HG02623 (cell line): ENCODE data around the gene FOXP4.

Experiments
- ATAC-seq: cut with Tn5 transposase; IDR thresholded peaks from one replicate; pipeline ENCODE4 v1.9.1; 2021; ENCODE audit warnings: moderate library complexity; ENCODE audit not compliant: unreplicated experiment

Gene FOXP4

GRCh38 chr6:41561931-41562911 is 16.0 kb downstream of the FOXP4 start:
- ATAC-seq = no peak

- ATAC-seq = no peak
Measured at GRCh38 chr6:41563060-41563776, 17.0 kb downstream of the FOXP4 start.

- ATAC-seq = no peak
Measured at GRCh38 chr6:41564448-41565142, 18.4 kb downstream of the FOXP4 start.

- no peak for ATAC-seq
Measured at GRCh38 chr6:41565701-41566100, 19.5 kb downstream of the FOXP4 start.

- no peak for ATAC-seq
Measured at GRCh38 chr6:41566961-41567360, 20.8 kb downstream of the FOXP4 start.

GRCh38 chr6:41567684-41568083 is 21.5 kb downstream of the FOXP4 start:
- ATAC-seq = no peak

- ATAC-seq = no peak
Measured at GRCh38 chr6:41568202-41568584, 22.0 kb downstream of the FOXP4 start.

GRCh38 chr6:41568585-41569384 is 22.6 kb downstream of the FOXP4 start:
- ATAC-seq = no peak

GRCh38 chr6:41570259-41570615 is 24.1 kb downstream of the FOXP4 start:
- no peak for ATAC-seq

GRCh38 chr6:41571021-41571780 is 25.0 kb downstream of the FOXP4 start:
- ATAC-seq = no peak

- no peak for ATAC-seq
Measured at GRCh38 chr6:41572613-41573012, 26.4 kb downstream of the FOXP4 start.

GRCh38 chr6:41573276-41573675 is 27.1 kb downstream of the FOXP4 start:
- ATAC-seq = no peak

GRCh38 chr6:41573985-41574384 is 27.8 kb downstream of the FOXP4 start:
- ATAC-seq = no peak

GRCh38 chr6:41575598-41575997 is 29.4 kb downstream of the FOXP4 start:
- ATAC-seq = no peak

GRCh38 chr6:41576667-41577066 is 30.5 kb downstream of the FOXP4 start:
- no peak for ATAC-seq

- ATAC-seq = no peak
Measured at GRCh38 chr6:41577356-41578216, 31.4 kb downstream of the FOXP4 start.

GRCh38 chr6:41578217-41579087 is 32.3 kb downstream of the FOXP4 start:
- no peak for ATAC-seq

- no peak for ATAC-seq
Measured at GRCh38 chr6:41579088-41579610, 33.0 kb downstream of the FOXP4 start.
